ENCODE measurements around the gene TNFRSF18.
A peak's percentile ranks its signal among the peaks of the same experiment; 100 is the strongest.

TNFRSF18 gene

GRCh38 chr1:1240822-1241587 lies 34.6 kb upstream of the TNFRSF18 start:
- H3K4me3 ChIP-seq (ENCODE audit: low read depth, low read length) = no peak overlapping the region

GRCh38 chr1:1240348-1240732 lies 33.9 kb upstream of the TNFRSF18 start:
- H3K4me3 ChIP-seq (ENCODE audit: low read depth, low read length) = no peak overlapping the region

GRCh38 chr1:1239614-1240347 lies 33.4 kb upstream of the TNFRSF18 start:
- no peak overlapping the region for H3K4me3 ChIP-seq (ENCODE audit: low read depth, low read length)

GRCh38 chr1:1239227-1239613 lies 32.8 kb upstream of the TNFRSF18 start:
- no peak overlapping the region for H3K4me3 ChIP-seq (ENCODE audit: low read depth, low read length)

GRCh38 chr1:1238702-1239178 lies 32.3 kb upstream of the TNFRSF18 start:
- no peak overlapping the region for H3K4me3 ChIP-seq (ENCODE audit: low read depth, low read length)

GRCh38 chr1:1237874-1238701 lies 31.7 kb upstream of the TNFRSF18 start:
- H3K4me3 ChIP-seq (ENCODE audit: low read depth, low read length) = no peak overlapping the region

GRCh38 chr1:1236945-1237873 lies 30.8 kb upstream of the TNFRSF18 start:
- H3K4me3 ChIP-seq (ENCODE audit: low read depth, low read length) = no peak overlapping the region

GRCh38 chr1:1236176-1236763 lies 29.9 kb upstream of the TNFRSF18 start:
- no peak overlapping the region for H3K4me3 ChIP-seq (ENCODE audit: low read depth, low read length)

GRCh38 chr1:1235016-1235744 lies 28.8 kb upstream of the TNFRSF18 start:
- H3K4me3 ChIP-seq (ENCODE audit: low read depth, low read length) = no peak overlapping the region

GRCh38 chr1:1234180-1234808 lies 27.9 kb upstream of the TNFRSF18 start:
- H3K4me3 ChIP-seq (ENCODE audit: low read depth, low read length) = no peak overlapping the region

- no peak overlapping the region for H3K4me3 ChIP-seq (ENCODE audit: low read depth, low read length)
Observed at GRCh38 chr1:1233567-1233892, 27.1 kb upstream of the TNFRSF18 start.

GRCh38 chr1:1232796-1233566 lies 26.6 kb upstream of the TNFRSF18 start:
- H3K4me3 ChIP-seq (ENCODE audit: low read depth, low read length) = no peak overlapping the region

GRCh38 chr1:1232208-1232795 lies 25.9 kb upstream of the TNFRSF18 start, which contains the start of gene B3GALT6:
TSS of gene B3GALT6 (plus strand) at chr1:1232237. CDS start at chr1:1232279, 42 bp downstream.
- H3K4me3 ChIP-seq (ENCODE audit: low read depth, low read length) = peak within 1 kb of the TSS; percentile 80

- peak within 1 kb of the TSS; percentile 80 for H3K4me3 ChIP-seq (ENCODE audit: low read depth, low read length)
Observed at GRCh38 chr1:1231400-1232207, 25.2 kb upstream of the TNFRSF18 start, which contains the start of gene SDF4. TSS of gene SDF4 (minus strand) at chr1:1232001. CDS start at chr1:1228772, 3,229 bp downstream.

GRCh38 chr1:1230656-1231399 lies 24.4 kb upstream of the TNFRSF18 start:
- peak overlapping the region; percentile 80 for H3K4me3 ChIP-seq (ENCODE audit: low read depth, low read length)

GRCh38 chr1:1229770-1230169 lies 23.4 kb upstream of the TNFRSF18 start:
- H3K4me3 ChIP-seq (ENCODE audit: low read depth, low read length) = no peak overlapping the region
